Mucosa of descending colon (tissue), 3 donors: ENCODE data around the gene PAN3. TPM values are rescaled to one million over a fixed set of nuclear protein-coding genes. Genes with fewer than 3 reads are reported as not detected.

ENCODE experiments used
- ATAC-seq: fragments of 200-7000 bp; cut with Tn5 transposase; one replicate; pipeline ENCODE4 v1.9.1; 2020; ENCODE audit warnings: mild to moderate bottlenecking, moderate library complexity
- DNase-seq, 3 donors: peaks; one replicate each; pipeline ENCODE4 v3.0.0-alpha.2; 2020
- H3K36me3 ChIP-seq: fragments of 200-600 bp; one replicate; pipeline ENCODE4 v1.8.0; 2021; ENCODE audit warnings: low read depth, mild to moderate bottlenecking
- H3K4me1 ChIP-seq: fragments of 200-600 bp; one replicate; pipeline ENCODE4 v1.8.0; 2021; ENCODE audit warnings: low read depth, mild to moderate bottlenecking
- H3K4me3 ChIP-seq: fragments of 200-600 bp; one replicate; pipeline ENCODE4 v1.8.0; 2021; ENCODE audit warnings: mild to moderate bottlenecking
- H3K9me3 ChIP-seq: fragments of 200-600 bp; one replicate; pipeline ENCODE4 v1.8.0; 2021; ENCODE audit warnings: mild to moderate bottlenecking
- intact Hi-C, 2 donors: fragments of 100-400 bp; cut with DNase I in 1 of 2; cut with micrococcal nuclease in 1 of 2; formaldehyde crosslinking; loops; one replicate each; pipeline versions ENCODE4 v1.11.0 to v1.11.1; 2022; cut with DNase I, micrococcal nuclease
- total RNA-seq, 3 donors: library from RNA; stranded (reverse); fragmentation: NEBNext Ultra II Directional in 2 of 3; extraction: Animal tissue kit (Norgen Biotek cat#: 25700) in 2 of 3; gene quantifications; one replicate each; pipeline versions ENCODE4 v1.2.1 to v1.2.4, GENCODE V29; 2021 to 2023
- TF ChIP-seq, protein P1 (sequence below): fragments of 200-600 bp; IDR thresholded peaks from one replicate; pipeline ENCODE4 v1.8.0; 2022; ENCODE audit warnings: antibody characterized with exemption, mild to moderate bottlenecking
- donor health status: DM: no; HTN: no; CAD: no; lungs with moderate emphysema.
- donor health status: DM: no; HTN: no; CAD: no.
- donor health status: DM: no; HTN: yes; CAD: no.

Gene PAN3
- total RNA-seq, 3 donors from 2014 or later = 28.4 to 43.7 (median 40.2) TPM

DNA sequence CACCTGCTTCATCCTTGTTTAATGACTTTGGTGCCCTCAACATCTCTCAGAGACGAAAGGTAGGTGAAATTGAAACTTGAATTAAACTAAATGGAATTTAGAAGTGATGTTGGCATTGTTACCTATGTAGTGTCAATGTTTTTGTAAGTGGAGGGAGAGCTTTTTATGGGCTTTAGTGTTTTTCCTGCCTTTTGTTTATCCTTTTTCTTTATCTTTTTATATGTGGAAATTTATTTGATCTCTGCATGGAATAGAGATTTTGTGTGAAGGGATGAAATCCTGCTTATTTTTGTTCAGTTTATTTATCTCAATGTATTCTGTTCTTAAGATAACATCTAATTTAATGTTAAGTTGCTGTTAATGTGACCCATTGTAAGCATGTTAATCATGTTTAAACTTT is 39.5 kb downstream of the PAN3 start:
- TF ChIP-seq, protein P1, sequence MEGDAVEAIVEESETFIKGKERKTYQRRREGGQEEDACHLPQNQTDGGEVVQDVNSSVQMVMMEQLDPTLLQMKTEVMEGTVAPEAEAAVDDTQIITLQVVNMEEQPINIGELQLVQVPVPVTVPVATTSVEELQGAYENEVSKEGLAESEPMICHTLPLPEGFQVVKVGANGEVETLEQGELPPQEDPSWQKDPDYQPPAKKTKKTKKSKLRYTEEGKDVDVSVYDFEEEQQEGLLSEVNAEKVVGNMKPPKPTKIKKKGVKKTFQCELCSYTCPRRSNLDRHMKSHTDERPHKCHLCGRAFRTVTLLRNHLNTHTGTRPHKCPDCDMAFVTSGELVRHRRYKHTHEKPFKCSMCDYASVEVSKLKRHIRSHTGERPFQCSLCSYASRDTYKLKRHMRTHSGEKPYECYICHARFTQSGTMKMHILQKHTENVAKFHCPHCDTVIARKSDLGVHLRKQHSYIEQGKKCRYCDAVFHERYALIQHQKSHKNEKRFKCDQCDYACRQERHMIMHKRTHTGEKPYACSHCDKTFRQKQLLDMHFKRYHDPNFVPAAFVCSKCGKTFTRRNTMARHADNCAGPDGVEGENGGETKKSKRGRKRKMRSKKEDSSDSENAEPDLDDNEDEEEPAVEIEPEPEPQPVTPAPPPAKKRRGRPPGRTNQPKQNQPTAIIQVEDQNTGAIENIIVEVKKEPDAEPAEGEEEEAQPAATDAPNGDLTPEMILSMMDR = no peak
- H3K36me3 ChIP-seq = no peaks in the 10 kb centered on the region
- ATAC-seq = no peak

DNA sequence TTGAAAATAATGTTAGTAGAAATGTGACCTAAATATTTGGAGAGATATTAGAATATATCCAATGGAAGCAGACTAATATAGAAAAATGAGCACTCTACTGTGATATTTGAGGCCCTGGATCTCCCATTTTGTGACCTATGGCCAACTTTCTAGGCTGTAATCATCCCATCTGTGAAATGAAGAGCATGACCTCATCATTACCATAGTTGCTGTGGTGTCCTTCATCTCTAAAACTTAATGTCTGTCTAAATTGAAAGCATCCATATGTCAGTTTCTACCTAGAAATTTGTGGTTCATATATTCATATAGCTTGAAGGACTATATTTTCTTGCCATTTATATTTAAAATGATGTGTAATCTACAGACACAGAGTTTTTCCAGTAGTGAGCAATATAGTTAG is 41.6 kb downstream of the PAN3 start:
- TF ChIP-seq, protein P1 = no peak
- DNase-seq (no peak), ATAC-seq (no peak)
- no peaks in the 10 kb centered on the region for H3K9me3 ChIP-seq
- H3K4me1 ChIP-seq = no peaks in the 10 kb centered on the region
- H3K4me3 ChIP-seq = no peak overlapping the region
- intact Hi-C loops = no loop called here
- no peaks in the 10 kb centered on the region for H3K36me3 ChIP-seq

More for the DNA sequence above, 39.5 kb downstream of the PAN3 start:
- Histone ChIP-seq H3K4me3 (no peak overlapping the region), H3K9me3 (no peaks in the 10 kb centered on the region), H3K4me1 (no peaks in the 10 kb centered on the region)
- intact Hi-C loops = no loop called here
- DNase-seq = no peak

DNA sequence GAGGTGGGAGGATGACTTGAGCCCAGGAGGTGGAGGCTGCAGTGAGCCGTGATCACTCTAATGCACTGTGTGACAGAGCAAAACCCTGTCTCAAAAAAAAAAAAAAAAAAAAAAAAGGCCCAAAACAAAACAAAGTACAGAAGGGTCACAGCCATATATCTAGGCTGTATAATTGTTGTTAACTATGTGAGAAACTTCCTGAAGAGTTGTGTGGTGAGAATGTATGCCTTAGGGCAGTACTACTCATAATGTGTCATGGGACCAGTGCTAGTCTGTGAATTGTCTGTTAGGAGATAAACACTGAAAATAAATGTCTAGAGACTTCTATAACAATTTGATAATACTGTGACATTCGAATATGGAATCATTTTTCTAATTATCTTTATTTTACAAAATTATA is 43.1 kb downstream of the PAN3 start:
- no peak overlapping the region for H3K4me3 ChIP-seq
- H3K36me3 ChIP-seq = no peaks in the 10 kb centered on the region
- no peaks in the 10 kb centered on the region for H3K9me3 ChIP-seq
- H3K4me1 ChIP-seq = no peaks in the 10 kb centered on the region
- no peak for DNase-seq
- TF ChIP-seq, protein P1 = no peak
- ATAC-seq = peak; percentile 57
- intact Hi-C loops = no loop called here

DNA sequence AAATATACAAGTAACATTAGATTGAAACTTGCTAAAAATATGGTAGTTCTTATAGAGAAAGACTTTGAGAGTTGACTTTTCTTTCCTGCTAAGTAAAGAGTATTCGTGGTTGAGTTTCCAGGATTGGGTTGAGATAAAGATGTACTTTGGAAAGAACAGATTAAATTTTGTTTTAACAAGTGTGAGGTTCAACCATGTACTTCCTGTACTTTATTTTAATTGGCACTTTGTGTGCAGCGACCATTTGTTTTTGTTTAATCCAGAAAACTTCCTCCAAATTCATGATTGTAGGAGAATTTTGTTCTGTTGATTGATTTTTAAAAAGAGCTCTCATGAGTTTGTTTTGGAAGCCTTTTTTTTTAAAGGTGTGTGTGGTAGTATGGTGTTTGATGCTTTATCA is 46.9 kb downstream of the PAN3 start:
- Histone ChIP-seq H3K4me1 (no peaks in the 10 kb centered on the region), H3K36me3 (no peaks in the 10 kb centered on the region), H3K9me3 (no peaks in the 10 kb centered on the region), H3K4me3 (no peak overlapping the region)
- intact Hi-C loops = no loop called here
- TF ChIP-seq, protein P1 = no peak
- DNase-seq (no peak), ATAC-seq (no peak)

DNA sequence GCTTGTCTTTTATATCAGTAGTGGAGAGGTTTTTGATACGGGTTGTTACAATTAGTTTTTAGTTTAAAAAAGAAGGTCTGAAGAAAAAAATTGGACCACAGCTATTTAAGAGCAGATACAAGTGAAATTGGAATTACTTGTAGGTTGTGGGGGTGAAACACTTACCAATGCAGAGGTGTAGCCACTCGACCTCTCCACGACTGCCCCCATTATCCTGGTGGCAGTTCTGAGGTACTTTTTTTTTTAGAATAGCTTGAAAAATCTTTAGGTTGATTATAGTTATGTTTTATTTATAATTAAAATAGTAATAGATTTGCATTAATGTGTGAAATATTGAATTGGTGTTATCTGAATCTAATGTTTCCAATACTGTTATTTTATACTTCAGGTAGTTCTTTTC is 60.7 kb downstream of the PAN3 start:
- Histone ChIP-seq H3K4me1 (no peaks in the 10 kb centered on the region), H3K4me3 (no peak overlapping the region), H3K36me3 (no peaks in the 10 kb centered on the region), H3K9me3 (no peaks in the 10 kb centered on the region)
- intact Hi-C loops = no loop called here
- TF ChIP-seq, protein P1 = no peak
- ATAC-seq (no peak), DNase-seq (no peak)

DNA sequence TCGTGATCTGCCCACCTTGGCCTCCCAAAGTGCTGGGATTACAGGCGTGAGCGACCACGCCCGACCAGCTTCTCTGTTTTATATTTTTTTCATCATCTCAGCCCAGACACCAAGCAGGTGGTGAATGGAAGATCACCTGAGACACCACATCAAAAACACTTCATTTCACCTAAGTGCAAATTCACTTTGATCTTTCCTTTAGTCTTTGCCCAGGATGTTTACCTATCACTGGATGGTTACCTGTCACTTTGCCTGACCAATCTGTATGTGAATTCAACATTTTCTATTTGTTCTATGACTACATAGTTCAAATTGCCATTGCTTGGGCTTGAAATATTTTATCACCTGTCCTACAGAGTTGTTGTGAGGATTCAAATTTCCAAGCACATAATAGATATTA is 65.7 kb downstream of the PAN3 start:
- no peaks in the 10 kb centered on the region for H3K9me3 ChIP-seq
- DNase-seq = no peak
- ATAC-seq = peak; percentile 17
- H3K4me1 ChIP-seq = no peaks in the 10 kb centered on the region
- H3K36me3 ChIP-seq = no peaks in the 10 kb centered on the region
- no peak overlapping the region for H3K4me3 ChIP-seq
- TF ChIP-seq, protein P1 = no peak
- intact Hi-C loops = no loop called here
